ENCODE data around the gene C19orf12.

Gene C19orf12

DNA sequence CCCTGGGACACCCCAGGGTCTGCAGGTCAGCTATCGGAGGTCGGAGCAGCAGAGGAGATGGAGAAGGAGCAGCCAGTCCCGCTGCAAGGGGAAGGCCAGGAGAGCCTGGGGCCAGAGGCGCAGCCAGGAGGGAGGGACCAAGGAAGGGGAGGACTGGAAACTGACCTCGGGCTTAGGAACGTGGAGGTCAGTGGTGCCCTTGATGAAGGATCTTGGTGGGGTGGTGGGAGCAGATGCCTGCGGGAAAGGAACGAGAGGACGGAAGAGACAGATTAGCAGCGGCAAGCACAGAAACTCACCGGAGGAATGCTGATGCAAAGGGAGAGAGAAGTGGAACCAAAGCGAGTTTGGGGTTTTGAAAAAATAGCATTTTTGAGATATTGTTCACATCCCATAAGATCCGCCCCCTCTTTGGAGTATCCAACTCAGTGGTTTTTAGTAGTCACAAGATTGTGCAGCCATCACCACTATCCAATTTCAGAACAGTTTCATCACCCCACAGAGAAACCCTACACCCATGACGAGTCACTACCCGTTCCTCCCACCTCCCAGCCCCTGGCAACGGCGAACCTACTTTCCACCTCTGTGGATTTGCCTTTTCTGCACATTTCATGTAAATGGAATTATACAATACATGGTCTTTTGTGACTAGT, 27.7 kb downstream of the C19orf12 start:
- Histone ChIP-seq H3K27ac (no peak overlapping the region), H3K4me3 (ENCODE audit: low read depth in 1 of 2, low read length in 1 of 2) (no peak overlapping the region)

DNA sequence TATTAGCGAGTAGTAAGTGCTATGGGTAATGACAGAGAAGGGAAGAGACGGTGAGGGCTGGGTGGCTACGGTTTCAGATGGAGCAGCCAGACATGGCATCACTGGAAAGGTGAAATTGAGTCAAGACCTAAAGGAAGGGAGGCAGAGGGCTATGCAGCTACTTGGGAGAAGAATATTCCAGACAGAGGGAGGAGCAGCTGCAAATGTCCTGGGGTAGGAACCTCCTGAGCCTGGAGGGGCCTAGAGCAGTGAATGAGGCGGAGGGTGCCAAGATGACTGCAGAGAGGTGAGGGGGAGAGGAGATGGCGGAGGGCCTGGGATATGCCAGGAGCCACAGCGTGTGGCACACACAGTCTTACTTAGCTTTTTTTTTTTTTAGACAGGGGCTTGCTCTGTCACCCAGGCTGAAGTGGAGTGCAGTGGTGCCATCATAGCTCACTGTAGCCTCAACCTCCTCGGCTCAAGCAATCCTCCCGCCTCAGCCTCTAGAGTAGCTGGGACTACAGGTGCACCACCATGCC, 28.7 kb downstream of the C19orf12 start:
- H3K27me3 ChIP-seq, result no peaks in the 10 kb centered on the region
- no peaks in the 10 kb centered on the region for H3K36me3 ChIP-seq
- peaks cover 2 to 6% of the 10 kb centered on the region in 2 experiments for H3K4me1 ChIP-seq (ENCODE audit: control insufficient read depth in 1 of 2, insufficient read depth in 1 of 2, low read depth in 1 of 2, low read length in 1 of 2)
- TF ChIP-seq, protein P1, sequence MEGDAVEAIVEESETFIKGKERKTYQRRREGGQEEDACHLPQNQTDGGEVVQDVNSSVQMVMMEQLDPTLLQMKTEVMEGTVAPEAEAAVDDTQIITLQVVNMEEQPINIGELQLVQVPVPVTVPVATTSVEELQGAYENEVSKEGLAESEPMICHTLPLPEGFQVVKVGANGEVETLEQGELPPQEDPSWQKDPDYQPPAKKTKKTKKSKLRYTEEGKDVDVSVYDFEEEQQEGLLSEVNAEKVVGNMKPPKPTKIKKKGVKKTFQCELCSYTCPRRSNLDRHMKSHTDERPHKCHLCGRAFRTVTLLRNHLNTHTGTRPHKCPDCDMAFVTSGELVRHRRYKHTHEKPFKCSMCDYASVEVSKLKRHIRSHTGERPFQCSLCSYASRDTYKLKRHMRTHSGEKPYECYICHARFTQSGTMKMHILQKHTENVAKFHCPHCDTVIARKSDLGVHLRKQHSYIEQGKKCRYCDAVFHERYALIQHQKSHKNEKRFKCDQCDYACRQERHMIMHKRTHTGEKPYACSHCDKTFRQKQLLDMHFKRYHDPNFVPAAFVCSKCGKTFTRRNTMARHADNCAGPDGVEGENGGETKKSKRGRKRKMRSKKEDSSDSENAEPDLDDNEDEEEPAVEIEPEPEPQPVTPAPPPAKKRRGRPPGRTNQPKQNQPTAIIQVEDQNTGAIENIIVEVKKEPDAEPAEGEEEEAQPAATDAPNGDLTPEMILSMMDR (IDR thresholded peaks at IDR 0.05), result no peak
- H3K4me3 ChIP-seq (ENCODE audit: low read depth in 1 of 2, low read length in 1 of 2), result no peak overlapping the region
- H3K9me3 ChIP-seq, result no peaks in the 10 kb centered on the region
- H3K27ac ChIP-seq, result no peak overlapping the region

More for the DNA sequence above, 27.7 kb downstream of the C19orf12 start:
- TF ChIP-seq, protein P1 (IDR thresholded peaks at IDR 0.05), result no peak
- H3K4me1 ChIP-seq (ENCODE audit: control insufficient read depth in 1 of 2, insufficient read depth in 1 of 2, low read depth in 1 of 2, low read length in 1 of 2), result peaks cover 0 to 5% of the 10 kb centered on the region in 2 experiments
- no peaks in the 10 kb centered on the region for H3K27me3 ChIP-seq
- no peaks in the 10 kb centered on the region for H3K36me3 ChIP-seq
- no peaks in the 10 kb centered on the region for H3K9me3 ChIP-seq

DNA sequence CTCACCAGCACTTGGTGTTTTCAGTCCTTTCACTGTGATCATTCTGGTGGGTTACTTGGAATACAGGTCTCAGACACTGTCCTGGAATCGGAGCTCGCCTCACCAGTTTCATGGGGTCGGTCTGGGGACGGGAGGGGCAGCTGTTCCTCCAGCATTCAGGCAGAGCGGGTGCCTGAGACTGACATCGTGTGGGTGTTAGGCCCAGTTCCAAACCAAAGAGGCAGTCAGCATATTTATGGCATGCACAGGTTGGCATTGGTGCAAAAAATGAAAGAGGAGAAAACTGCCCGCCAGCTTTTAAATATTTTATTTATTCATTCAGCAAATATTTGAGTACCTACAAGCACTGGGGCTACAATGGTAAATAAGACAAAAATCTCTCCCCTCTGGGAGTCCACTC, 29.7 kb downstream of the C19orf12 start:
- no peaks in the 10 kb centered on the region for H3K27me3 ChIP-seq
- no peak overlapping the region for H3K27ac ChIP-seq
- H3K4me3 ChIP-seq (ENCODE audit: low read depth in 1 of 2, low read length in 1 of 2), result no peak overlapping the region
- H3K4me1 ChIP-seq (ENCODE audit: control insufficient read depth in 1 of 2, insufficient read depth in 1 of 2, low read depth in 1 of 2, low read length in 1 of 2), result peaks cover 12% of the 10 kb centered on the region in 2 experiments
- TF ChIP-seq, protein P1 (IDR thresholded peaks at IDR 0.05), result no peak
- no peaks in the 10 kb centered on the region for H3K9me3 ChIP-seq
- no peaks in the 10 kb centered on the region for H3K36me3 ChIP-seq

DNA sequence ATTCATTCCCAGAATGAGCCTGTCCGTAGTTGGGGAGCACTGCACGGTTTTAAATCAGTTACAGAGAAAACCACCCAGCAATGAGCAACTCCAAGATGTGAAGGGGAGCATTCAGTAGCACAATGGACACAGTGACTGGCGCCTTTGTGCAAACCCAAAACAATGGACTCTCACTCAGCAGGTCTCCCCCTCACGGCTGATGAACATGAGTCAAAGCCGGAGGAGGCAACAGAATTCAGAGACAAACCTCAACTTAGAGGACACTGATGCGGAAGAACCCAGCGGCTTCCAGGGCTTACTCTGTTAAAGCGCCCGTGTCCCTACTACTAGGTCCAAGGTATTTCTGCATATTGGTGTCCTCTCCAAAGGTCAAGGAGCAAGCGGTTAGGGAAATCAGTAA, 32.1 kb downstream of the C19orf12 start:
- Histone ChIP-seq H3K4me1 (ENCODE audit: control insufficient read depth in 1 of 2, insufficient read depth in 1 of 2, low read depth in 1 of 2, low read length in 1 of 2) (peaks cover 18 to 21% of the 10 kb centered on the region in 2 experiments), H3K27me3 (no peaks in the 10 kb centered on the region)

DNA sequence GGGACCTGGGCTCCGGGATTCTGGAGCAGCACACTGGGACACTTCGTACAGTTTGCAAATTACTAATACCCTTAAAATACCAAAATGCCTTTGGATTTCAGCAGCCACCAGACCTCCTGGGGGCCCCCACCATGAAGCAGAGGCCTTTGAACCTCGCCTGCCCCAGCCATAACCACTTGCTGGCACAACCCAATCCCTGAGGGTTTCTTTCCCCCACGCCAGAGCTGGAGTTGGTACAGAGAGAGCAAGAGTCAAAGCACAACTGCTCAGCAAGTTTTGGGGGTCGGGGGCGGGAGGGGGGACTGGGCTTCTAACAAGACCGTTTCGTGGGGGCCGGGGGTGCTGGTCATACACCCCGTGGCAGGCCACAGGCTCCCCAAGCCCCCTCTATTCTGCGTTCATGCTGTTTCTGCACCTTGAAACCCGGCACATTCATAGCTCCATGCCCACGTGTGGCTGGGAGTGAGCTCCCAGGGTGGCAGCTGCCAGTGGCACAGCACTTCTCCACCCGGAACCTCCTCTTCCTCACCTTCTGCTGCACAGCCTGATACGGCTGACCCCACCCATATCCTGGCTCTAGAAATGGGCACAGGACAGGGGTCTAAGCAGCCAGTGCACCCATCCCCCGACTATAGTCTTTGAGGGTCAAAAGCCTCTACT, 32.7 kb downstream of the C19orf12 start:
- H3K27me3 ChIP-seq, result no peaks in the 10 kb centered on the region
- no peak overlapping the region for H3K4me3 ChIP-seq (ENCODE audit: low read depth in 1 of 2, low read length in 1 of 2)
- no peaks in the 10 kb centered on the region for H3K36me3 ChIP-seq
- H3K27ac ChIP-seq, result no peak overlapping the region
- TF ChIP-seq, protein P1 (IDR thresholded peaks at IDR 0.05), result no peak
- peaks cover 18 to 21% of the 10 kb centered on the region in 2 experiments for H3K4me1 ChIP-seq (ENCODE audit: control insufficient read depth in 1 of 2, insufficient read depth in 1 of 2, low read depth in 1 of 2, low read length in 1 of 2)
- H3K9me3 ChIP-seq, result no peaks in the 10 kb centered on the region

More for the DNA sequence above, 32.1 kb downstream of the C19orf12 start:
- TF ChIP-seq, protein P1 (IDR thresholded peaks at IDR 0.05), result no peak
- Histone ChIP-seq H3K27ac (no peak overlapping the region), H3K4me3 (ENCODE audit: low read depth in 1 of 2, low read length in 1 of 2) (no peak overlapping the region), H3K9me3 (no peaks in the 10 kb centered on the region), H3K36me3 (no peaks in the 10 kb centered on the region)
